T-helper 2 cell (primary cell): ENCODE data around the gene TOR1AIP2.
"Not testable (repeated sequence)": the region's sequence is repeated elsewhere in the genome, so short reads cannot be mapped to it uniquely, and the experiment has no call there.

Experiments
- DNase-seq, 5 experiments: peaks; one replicate each; pipeline versions ENCODE4 v3.0.0 to v3.0.0-alpha.2; 2012 to 2022

The TOR1AIP2 gene

DNA sequence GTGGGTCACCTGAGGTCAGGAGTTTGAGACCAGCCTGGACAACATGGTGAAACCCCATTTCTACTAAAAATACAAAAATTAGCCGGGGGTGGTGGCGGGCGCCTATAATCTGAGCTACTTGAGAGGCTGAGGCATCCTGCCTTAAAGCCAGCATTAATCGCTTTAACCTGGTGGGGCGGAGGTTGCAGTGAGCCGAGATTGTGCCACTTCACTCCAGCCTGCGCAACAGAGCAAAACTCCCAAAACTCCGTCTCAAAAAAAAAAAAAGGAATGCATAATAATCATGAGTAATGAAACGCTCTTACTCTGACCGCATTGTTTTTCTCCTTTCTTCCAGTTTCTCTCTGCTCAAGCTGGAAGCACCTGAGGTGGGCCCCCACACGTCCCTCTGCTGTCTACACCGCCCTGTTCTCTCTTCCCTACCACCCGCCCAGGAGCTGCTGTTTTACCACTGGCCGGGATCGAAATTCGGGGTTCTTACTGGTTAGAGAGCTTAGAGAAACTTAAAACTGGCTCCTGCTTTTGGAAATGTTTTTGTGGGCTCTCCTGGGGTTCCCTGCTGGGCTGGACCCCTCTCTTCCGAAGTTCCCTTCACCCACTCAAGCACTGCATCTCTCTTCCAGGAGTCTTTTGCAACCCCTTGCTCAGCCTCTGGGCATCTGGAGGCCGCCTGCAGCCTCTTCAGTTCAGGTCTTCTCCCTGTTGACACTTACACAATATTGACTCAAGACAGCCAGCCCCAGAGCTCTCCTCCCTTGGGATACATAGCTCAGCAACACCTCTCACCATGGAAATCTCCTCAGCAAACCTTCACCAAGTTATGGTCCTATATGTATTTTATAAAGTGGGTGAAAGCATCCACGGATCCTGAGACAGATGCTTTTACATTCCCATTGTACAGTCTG is 72.1 kb downstream of the TOR1AIP2 start:
- no peak for DNase-seq

GRCh38 chr1:179804417-179804816 is 73.2 kb downstream of the TOR1AIP2 start:
- DNase-seq, result not testable (repeated sequence)

DNA sequence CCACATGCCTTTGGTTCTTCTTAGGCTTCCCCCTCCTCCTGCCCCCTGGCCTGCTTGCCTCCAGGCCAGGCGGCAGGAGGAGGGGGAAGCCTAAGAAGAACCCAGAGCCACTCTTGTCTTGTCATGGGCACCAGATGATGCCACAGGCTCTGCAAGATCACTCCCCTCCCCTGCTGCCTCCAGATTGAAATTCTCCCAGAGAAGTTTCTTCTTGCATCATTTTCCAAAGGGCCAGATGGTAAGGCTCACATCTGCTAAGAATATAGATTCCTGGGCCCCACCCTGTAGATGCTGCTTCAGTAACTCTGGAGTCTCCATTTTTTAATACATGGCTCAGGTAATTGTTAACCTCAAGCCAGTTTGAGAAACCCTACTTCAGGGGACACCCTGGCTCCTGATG is 73.7 kb downstream of the TOR1AIP2 start:
- no peak for DNase-seq

DNA sequence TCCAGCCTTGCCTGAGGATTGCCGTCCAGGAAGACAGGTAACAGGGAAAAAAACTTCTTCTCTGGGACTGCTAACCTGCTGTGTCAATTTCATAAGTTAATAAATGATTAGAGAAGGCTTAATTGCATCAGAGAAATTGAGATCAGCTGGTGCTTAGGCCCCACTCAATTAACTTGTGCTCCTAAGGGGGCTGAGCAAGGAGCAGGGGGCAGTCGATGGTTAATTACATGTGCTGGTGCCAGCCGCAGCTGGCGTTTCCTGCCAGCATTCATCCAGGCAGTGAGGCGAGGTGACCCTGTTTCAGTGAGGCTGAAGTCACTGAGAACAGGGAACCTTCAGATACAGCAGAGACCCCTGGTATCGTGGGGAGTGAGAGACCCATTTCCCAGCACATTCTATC is 74.5 kb downstream of the TOR1AIP2 start:
- DNase-seq, result no peak

DNA sequence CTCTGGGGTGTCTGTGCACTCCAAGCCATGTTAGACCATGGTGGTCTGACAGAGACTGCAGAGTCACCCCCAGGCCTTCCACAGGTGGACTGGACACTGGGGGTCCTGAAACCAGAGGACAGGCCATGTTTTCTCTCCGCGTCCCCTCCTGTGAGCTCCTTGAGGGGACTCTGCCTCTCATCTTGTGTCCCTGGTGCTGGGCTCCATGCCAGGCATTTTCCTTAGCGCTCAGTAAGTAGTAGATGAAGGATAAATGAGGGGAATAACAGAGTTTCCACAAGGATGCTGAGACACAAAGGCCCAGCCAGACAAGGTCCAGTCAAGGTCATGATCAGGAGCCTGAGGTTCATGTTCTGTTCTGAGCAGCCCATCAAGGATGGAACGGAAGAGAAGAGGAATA is 77.1 kb downstream of the TOR1AIP2 start:
- no peak for DNase-seq

GRCh38 chr1:179798864-179799516 is 78.6 kb downstream of the TOR1AIP2 start:
- DNase-seq, result no peak

DNA sequence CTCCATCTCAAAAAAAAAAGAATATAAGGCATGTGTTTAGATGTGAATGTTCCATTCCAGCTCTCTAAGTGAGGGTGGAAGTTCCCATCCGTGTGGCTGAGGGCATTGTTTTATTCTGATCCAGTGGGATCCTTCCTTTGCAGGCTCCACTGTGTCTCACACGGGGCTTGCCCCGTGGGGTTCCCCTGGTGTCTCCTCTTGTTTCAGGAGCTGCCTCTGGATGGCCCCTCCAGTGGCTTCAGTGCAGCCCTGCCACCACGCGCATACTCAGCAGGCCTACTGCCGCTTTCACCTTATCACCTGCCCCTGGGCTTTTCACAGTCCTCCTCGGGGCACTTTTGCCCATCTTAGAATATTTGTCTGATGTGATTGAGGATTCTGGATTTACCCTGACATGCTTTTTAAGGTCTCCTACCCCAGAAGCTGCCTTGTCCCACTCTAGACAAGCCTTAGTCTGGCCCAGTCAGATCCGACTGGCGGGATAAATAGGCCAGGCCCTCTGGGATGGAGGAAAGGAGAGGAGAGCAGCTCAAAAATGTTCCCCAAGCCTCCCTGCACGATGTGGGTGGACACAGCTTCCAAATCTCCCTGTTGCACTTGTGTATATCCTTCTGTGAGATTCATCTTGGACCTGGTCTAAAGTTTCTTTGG is 79.3 kb downstream of the TOR1AIP2 start:
- no peak for DNase-seq

GRCh38 chr1:179794669-179795068 is 82.9 kb downstream of the TOR1AIP2 start:
- DNase-seq, result no peak

- DNase-seq, result no peak
These were observed 83.5 kb downstream of the TOR1AIP2 start for GRCh38 chr1:179794146-179794545.

GRCh38 chr1:179793281-179793680 is 84.3 kb downstream of the TOR1AIP2 start:
- DNase-seq, result no peak
